Measurements from ENCODE around the gene DAP. TPM values are rescaled to one million over a fixed set of nuclear protein-coding genes. Genes with fewer than 3 reads are reported as not detected.

Gene DAP
- total RNA-seq, 4 donors from 2014 or later, result 66.1 to 130 (median 106) TPM

DNA sequence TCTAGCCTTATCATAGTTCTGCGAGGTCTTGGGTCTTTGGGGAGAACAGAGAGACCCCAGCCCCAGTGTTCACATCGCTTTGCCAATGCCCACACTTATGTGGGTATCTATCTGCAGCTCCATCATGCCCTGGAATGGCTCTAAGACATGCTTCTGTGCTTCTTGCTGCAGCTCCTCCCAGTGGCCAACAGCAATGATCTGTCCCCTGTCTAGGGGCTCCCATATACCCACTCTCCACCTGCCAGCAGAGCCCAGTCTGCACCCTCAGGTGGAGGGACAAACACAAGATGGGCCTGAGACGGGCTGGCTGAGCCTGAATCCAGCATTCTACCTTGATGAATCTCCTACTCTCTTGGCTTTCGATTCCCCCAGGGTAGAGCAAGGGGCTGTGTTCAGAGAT, 14.6 kb upstream of the DAP start:
- Histone ChIP-seq H3K27me3 (no peaks in the 10 kb centered on the region), H3K4me1 (no peaks in the 10 kb centered on the region), H3K27ac (no peak overlapping the region), H3K36me3 (no peaks in the 10 kb centered on the region), H3K4me3 (replicated peaks in 1 of 3) (no peak overlapping the region), H3K9me3 (no peaks in the 10 kb centered on the region)
- no peak for DNase-seq
- WGBS, 2 donors, result 65 to 67% methylated on average over 4 of the region's 4 CpGs
- intact Hi-C loops (cut with DNase I), result no loop called here
- TF ChIP-seq, protein P1, sequence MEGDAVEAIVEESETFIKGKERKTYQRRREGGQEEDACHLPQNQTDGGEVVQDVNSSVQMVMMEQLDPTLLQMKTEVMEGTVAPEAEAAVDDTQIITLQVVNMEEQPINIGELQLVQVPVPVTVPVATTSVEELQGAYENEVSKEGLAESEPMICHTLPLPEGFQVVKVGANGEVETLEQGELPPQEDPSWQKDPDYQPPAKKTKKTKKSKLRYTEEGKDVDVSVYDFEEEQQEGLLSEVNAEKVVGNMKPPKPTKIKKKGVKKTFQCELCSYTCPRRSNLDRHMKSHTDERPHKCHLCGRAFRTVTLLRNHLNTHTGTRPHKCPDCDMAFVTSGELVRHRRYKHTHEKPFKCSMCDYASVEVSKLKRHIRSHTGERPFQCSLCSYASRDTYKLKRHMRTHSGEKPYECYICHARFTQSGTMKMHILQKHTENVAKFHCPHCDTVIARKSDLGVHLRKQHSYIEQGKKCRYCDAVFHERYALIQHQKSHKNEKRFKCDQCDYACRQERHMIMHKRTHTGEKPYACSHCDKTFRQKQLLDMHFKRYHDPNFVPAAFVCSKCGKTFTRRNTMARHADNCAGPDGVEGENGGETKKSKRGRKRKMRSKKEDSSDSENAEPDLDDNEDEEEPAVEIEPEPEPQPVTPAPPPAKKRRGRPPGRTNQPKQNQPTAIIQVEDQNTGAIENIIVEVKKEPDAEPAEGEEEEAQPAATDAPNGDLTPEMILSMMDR (IDR thresholded peaks at IDR 0.05), result no peak
- TF ChIP-seq POLR2A (IDR thresholded peaks at IDR 0.05), result no peak

DNA sequence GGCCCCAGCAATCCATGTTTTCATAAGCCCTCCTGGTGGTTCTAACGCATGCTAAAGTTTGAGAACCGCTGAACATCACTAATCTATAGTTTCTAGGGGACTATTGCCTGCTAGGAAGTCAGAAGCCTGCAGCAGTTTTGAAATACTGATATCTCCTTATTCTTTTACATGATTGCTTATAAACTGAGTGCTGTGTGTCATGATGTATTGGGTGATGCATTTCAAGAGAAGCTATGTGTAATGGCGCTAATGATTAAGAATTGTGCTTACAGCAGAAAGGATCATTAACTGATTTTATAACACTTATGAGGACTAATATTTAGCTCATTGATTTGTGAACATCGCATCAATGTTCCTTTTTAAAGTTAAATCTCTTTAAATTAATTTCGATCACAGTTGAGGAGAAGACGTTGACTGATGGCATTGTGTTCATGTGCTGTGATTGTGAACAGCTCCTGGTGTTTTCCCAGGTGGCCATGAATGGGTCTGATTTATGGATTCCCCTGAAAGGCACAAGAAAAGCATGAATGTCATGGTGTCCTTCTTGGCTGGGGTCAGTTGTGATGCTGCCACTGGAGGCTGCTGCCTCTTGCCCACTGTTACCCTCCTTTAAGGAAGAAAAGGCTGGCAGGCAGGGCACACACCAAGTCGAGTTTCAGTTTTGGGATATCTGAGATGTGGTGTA, 12.0 kb upstream of the DAP start:
- Histone ChIP-seq H3K36me3 (no peaks in the 10 kb centered on the region), H3K27ac (no peak overlapping the region), H3K4me1 (no peaks in the 10 kb centered on the region), H3K27me3 (no peaks in the 10 kb centered on the region), H3K9me3 (no peaks in the 10 kb centered on the region), H3K4me3 (replicated peaks in 1 of 3) (no peak overlapping the region)
- no peak for DNase-seq
- TF ChIP-seq POLR2A (IDR thresholded peaks at IDR 0.05), result no peak
- TF ChIP-seq, protein P1 (IDR thresholded peaks at IDR 0.05), result no peak
- intact Hi-C loops (cut with DNase I), result no loop called here
- 79 to 82% methylated on average over 7 of the region's 7 CpGs for WGBS, 2 donors

DNA sequence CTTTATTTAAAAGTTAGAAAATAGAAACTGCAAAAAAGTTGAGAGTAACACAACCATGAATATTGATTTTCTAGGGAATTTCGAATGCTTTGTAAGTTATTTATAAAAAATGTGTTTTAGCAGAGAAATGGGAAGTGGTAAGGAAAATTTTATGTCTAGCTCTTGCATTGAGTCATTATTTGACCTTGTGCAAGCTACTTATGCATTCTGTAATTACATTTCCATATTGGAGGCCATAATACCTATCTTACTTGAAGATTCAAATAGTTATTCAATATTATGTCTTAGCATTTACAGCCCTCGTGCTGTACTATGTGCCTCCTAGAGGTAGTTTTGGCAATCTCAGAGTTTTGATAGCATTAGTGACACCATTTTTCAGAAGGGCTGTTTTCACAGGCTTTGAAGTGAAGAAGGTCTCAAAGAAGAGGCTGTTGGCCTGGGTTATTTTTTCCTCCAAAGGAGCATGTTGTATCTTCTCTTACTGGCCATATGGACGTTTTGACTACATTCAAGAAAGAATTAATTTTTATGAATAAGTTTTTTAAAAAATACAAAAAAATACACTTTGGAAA, 7.4 kb upstream of the DAP start:
- no peak for TF ChIP-seq POLR2A (IDR thresholded peaks at IDR 0.05)
- 72 to 76% methylated on average over 3 of the region's 3 CpGs for WGBS, 2 donors
- no peaks in the 10 kb centered on the region for H3K27me3 ChIP-seq
- intact Hi-C loops (cut with DNase I), result no loop called here
- no peak overlapping the region for H3K4me3 ChIP-seq (replicated peaks in 1 of 3)
- no peak overlapping the region for H3K27ac ChIP-seq
- no peaks in the 10 kb centered on the region for H3K36me3 ChIP-seq
- no peaks in the 10 kb centered on the region for H3K4me1 ChIP-seq
- H3K9me3 ChIP-seq, result no peaks in the 10 kb centered on the region
- DNase-seq, result no peak

DNA sequence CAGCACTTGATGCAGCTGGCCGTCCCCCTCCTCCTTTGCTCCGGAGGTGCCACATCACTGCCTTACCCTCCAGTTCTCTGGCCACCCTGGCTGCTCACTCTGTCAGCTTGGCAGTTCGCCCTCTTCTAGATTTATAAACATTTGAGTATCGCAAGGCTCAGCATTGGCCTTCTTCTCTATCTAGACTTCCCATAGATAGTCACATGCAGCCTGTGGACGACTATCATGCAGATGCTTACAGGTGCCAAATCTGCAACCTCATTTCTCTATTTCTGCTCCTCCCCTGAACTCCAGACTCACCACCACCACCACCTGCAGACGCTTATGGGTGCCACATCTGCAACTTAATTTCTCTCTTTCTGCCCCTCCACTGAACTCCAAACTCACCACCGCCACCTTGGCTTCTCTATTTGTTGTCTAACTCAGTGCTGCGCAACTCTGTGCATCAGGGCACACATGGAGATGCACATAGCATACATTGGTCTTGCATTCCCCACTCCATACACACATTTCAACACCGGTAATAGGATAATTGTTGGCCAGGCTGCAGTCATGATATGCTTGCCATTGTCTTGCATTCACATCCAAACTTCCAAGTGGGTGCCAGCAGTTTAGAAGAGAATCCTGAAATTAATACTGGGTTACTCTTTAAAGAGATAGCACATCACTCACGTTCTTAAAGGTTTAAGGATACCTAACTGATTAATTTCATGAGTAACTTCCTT, 1.9 kb upstream of the DAP start:
- no peaks in the 10 kb centered on the region for H3K9me3 ChIP-seq
- intact Hi-C loops (cut with DNase I), result no loop called here
- peak overlapping the region; percentile 99 to 100 (median 99) for H3K27ac ChIP-seq
- no peaks in the 10 kb centered on the region for H3K36me3 ChIP-seq
- H3K4me3 ChIP-seq (replicated peaks in 1 of 3), result no peak overlapping the region
- 63 to 68% methylated on average over 10 of the region's 10 CpGs for WGBS, 2 donors
- peaks cover 30 to 38% of the 10 kb centered on the region in 2 donors for H3K4me1 ChIP-seq
- TF ChIP-seq, protein P1 (IDR thresholded peaks at IDR 0.05), result peak in 1 of 6 experiments; percentile 6
- no peak for TF ChIP-seq POLR2A (IDR thresholded peaks at IDR 0.05)
- H3K27me3 ChIP-seq, result no peaks in the 10 kb centered on the region
- no peak for DNase-seq

DNA sequence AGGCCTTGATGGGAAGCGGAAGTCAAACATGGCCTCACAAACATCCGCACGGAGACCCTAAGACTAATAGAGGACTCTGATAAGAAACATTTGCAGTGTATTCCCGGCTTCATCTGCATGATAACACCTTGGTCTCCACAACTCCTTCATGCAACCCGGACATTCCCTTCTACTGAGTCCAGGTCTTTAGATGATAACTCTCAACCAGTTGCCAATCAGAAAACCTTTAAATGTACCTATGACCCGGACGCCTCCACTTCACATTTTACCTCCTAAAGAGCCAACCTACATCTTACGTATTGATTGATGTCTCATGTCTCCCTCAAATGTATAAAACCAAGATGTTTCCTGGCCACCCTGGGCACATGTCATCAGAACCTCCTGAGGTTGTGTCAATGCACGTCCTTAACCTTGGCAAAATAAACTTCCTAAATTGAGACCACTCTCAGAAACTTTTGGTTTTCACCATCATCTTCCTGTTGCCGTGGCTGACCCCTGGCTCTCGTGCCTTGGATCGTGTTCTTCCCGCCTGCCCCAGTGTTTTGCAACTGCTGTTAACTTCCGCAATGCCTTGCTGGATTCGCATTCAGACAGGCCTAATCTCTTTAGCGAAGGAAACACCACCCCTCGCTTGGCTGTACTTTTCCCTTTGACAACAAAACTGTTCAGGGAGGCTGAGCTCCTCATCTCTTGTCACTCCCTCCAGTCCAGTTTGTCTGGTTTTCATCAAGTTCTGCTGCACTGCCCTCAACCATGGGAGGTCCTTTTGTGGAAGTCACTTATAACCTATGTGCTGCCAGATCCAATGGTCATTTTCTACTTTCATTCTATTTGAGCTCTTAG, 1.1 kb upstream of the DAP start:
- Histone ChIP-seq H3K27ac (peak overlapping the region; percentile 99 to 100 (median 99)), H3K4me3 (replicated peaks in 1 of 3) (peak overlapping the region in 1 of 3 donors; percentile 58), H3K9me3 (no peaks in the 10 kb centered on the region), H3K4me1 (peaks cover 33 to 38% of the 10 kb centered on the region in 2 donors), H3K27me3 (no peaks in the 10 kb centered on the region), H3K36me3 (no peaks in the 10 kb centered on the region)
- WGBS, 2 donors, result 65 to 66% methylated on average over 17 of the region's 17 CpGs
- peak; percentile 75 to 83 for DNase-seq
- intact Hi-C loops (cut with DNase I), result no loop called here
- TF ChIP-seq POLR2A (IDR thresholded peaks at IDR 0.05), result peak in 1 of 2 donors; percentile 74
- TF ChIP-seq, protein P1 (IDR thresholded peaks at IDR 0.05), result no peak

Data from thyroid gland (tissue), 4 donors.